ENCODE measurements around the gene AGBL2. TPM values are rescaled to one million over a fixed set of nuclear protein-coding genes. Genes with fewer than 3 reads are reported as not detected.
"Not testable (repeated sequence)": the region's sequence is repeated elsewhere in the genome, so short reads cannot be mapped to it uniquely, and the experiment has no call there.

Gene AGBL2, protein sequence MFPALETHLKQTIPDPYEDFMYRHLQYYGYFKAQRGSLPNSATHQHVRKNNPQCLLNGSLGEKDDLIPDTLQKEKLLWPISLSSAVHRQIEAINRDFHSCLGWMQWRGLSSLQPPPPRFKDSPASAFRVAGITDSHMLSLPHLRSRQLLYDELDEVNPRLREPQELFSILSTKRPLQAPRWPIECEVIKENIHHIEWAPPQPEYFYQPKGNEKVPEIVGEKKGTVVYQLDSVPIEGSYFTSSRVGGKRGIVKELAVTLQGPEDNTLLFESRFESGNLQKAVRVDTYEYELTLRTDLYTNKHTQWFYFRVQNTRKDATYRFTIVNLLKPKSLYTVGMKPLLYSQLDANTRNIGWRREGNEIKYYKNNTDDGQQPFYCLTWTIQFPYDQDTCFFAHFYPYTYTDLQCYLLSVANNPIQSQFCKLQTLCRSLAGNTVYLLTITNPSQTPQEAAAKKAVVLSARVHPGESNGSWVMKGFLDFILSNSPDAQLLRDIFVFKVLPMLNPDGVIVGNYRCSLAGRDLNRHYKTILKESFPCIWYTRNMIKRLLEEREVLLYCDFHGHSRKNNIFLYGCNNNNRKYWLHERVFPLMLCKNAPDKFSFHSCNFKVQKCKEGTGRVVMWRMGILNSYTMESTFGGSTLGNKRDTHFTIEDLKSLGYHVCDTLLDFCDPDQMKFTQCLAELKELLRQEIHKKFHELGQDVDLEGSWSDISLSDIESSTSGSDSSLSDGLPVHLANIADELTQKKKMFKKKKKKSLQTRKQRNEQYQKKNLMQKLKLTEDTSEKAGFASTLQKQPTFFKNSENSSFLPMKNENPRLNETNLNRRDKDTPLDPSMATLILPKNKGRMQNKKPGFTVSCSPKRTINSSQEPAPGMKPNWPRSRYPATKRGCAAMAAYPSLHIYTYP
- total RNA-seq: 3.5 TPM
- polyA plus RNA-seq: 1.6 TPM

GRCh38 chr11:47715082-47715669 is at the start of gene AGBL2:
TSS of gene AGBL2 (minus strand) at chr11:47715369. CDS start at chr11:47714650, 719 bp downstream.
- Histone ChIP-seq H3K36me3 (ENCODE audit: insufficient read depth) (peaks cover 2% of the 10 kb centered on the region), H3K27ac (ENCODE audit: low read depth) (peak within 1 kb of the TSS; percentile 18), H3K4me1 (ENCODE audit: insufficient read depth) (no peaks in the 10 kb centered on the region), H3K4me3 (ENCODE audit: low read depth, low read length) (peak within 1 kb of the TSS; percentile 56)
- WGBS: under 1% methylated on average over 35 of the region's 35 CpGs
- peak; percentile 37 for DNase-seq (ENCODE audit: extremely low spot score)

- not testable (repeated sequence) for DNase-seq (ENCODE audit: extremely low spot score); H3K36me3 ChIP-seq (ENCODE audit: insufficient read depth); H3K4me3 ChIP-seq (ENCODE audit: low read depth, low read length); H3K27ac ChIP-seq (ENCODE audit: low read depth); H3K4me1 ChIP-seq (ENCODE audit: insufficient read depth)
- 93% methylated on average over 11 of the region's 11 CpGs for WGBS
Measured at GRCh38 chr11:47759291-47759690, 44.1 kb upstream of the AGBL2 start.

- H3K4me3 ChIP-seq (ENCODE audit: low read depth, low read length): no peak overlapping the region
- no peak overlapping the region for H3K27ac ChIP-seq (ENCODE audit: low read depth)
- peaks cover 10% of the 10 kb centered on the region for H3K36me3 ChIP-seq (ENCODE audit: insufficient read depth)
- 96% methylated on average over 4 of the region's 4 CpGs for WGBS
- no peaks in the 10 kb centered on the region for H3K4me1 ChIP-seq (ENCODE audit: insufficient read depth)
- no peak for DNase-seq (ENCODE audit: extremely low spot score)
Measured at GRCh38 chr11:47756208-47756607, 41.0 kb upstream of the AGBL2 start.

DNA sequence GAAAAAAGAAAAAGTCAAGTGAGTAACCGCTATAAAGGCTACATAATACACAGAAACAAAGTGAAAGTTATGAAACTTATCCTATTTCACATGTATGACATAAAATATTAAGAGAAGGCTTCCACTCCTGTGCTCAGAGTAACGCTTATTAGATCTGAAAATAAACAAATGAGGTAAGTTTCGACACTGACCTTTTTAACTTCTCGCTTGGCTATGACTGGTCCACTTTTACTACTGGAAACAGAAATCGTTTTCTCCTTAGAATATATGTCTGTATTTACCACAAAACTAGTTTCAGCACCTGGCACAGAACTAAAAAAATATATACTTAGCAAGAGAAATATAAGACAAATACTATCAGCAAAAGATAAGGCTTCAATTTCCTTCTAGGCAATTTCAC is 35.6 kb upstream of the AGBL2 start:
- peaks cover 13% of the 10 kb centered on the region for H3K36me3 ChIP-seq (ENCODE audit: insufficient read depth)
- DNase-seq (ENCODE audit: extremely low spot score): no peak
- 88% methylated on average over 5 of the region's 5 CpGs for WGBS
- no peak overlapping the region for H3K4me3 ChIP-seq (ENCODE audit: low read depth, low read length)
- H3K4me1 ChIP-seq (ENCODE audit: insufficient read depth): no peaks in the 10 kb centered on the region
- no peak overlapping the region for H3K27ac ChIP-seq (ENCODE audit: low read depth)

GRCh38 chr11:47742494-47742893 is 27.3 kb upstream of the AGBL2 start:
- H3K4me3 ChIP-seq (ENCODE audit: low read depth, low read length); H3K36me3 ChIP-seq (ENCODE audit: insufficient read depth); DNase-seq (ENCODE audit: extremely low spot score); H3K27ac ChIP-seq (ENCODE audit: low read depth); H3K4me1 ChIP-seq (ENCODE audit: insufficient read depth): not testable (repeated sequence)
- 90% methylated on average over 7 of the region's 7 CpGs for WGBS

DNA sequence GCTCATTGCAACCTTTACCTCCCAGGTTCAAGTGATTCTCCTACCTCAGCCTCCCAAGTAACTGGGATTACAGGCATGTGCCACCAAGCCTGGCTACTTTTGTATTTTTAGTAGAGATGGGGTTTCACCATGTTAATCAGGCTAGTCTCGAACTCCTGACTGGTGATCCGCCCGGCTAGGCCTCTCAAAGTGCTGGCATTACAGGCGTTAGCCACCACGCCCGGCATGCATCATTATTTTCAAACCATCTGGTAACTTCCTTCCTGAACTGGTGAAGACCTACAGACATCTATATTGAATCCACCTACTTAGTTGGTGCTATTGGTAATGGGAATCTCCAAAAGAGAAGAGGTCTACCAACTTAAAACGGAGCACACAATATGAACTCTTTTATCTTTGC is 22.6 kb upstream of the AGBL2 start:
- not testable (repeated sequence) for H3K4me3 ChIP-seq (ENCODE audit: low read depth, low read length); DNase-seq (ENCODE audit: extremely low spot score); H3K27ac ChIP-seq (ENCODE audit: low read depth); H3K36me3 ChIP-seq (ENCODE audit: insufficient read depth); H3K4me1 ChIP-seq (ENCODE audit: insufficient read depth)
- 89% methylated on average over 7 of the region's 7 CpGs for WGBS

- no peak for DNase-seq (ENCODE audit: extremely low spot score)
- Histone ChIP-seq H3K27ac (ENCODE audit: low read depth) (no peak overlapping the region), H3K36me3 (ENCODE audit: insufficient read depth) (peaks cover 6% of the 10 kb centered on the region), H3K4me3 (ENCODE audit: low read depth, low read length) (no peak overlapping the region), H3K4me1 (ENCODE audit: insufficient read depth) (no peaks in the 10 kb centered on the region)
- WGBS: 78% methylated on average over 10 of the region's 10 CpGs
Measured at GRCh38 chr11:47732271-47732670, 17.1 kb upstream of the AGBL2 start.

DNA sequence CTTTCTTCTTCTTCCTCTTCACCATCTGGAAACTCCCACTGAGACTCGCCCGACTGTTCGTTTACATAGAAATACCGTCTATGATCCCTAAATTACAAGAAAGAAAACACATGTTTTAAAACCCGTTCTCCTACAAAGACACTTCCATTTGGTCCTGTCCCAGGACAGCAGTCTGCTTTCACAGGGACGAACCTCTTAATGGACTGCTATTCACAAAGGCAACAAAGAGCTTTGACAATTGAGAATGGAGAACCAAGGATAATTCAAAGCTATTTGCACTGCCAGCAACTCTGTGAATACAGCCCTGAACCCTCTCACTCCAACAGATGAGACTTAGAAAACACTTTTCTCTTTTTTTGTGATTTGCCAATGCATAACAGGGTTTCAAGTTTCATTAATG is 16.3 kb upstream of the AGBL2 start:
- peaks cover 6% of the 10 kb centered on the region for H3K36me3 ChIP-seq (ENCODE audit: insufficient read depth)
- DNase-seq (ENCODE audit: extremely low spot score): no peak
- 39% methylated on average over 6 of the region's 6 CpGs for WGBS

DNA sequence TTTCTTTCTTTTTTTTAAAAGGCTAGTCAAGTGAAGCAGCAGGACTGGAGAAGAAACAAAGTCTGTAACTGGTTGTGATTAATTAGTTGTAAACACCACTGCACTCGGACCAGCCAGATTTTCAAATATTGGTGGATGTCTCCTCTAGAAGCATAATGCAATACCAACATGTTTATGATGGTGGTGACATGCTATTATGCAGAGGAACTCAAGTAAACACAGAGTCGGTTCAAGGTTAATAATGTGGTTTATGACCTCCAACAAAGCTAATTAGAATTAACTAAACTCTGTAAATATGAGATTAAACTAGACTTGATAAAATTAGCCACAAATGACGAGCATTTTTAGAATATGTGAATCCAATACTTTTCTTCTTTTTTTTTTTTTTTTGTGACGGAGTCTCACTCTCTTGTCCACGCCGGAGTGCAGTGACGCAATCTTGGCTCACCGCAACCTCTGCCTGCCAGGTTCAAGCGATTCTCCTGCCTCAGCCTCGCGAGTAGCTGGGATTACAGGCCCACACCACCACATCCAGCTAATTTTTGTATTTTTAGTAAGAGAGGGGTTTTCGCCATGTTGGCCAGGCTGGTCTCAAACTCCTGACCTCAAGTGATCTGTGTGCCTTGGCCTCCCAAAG is 11.8 kb upstream of the AGBL2 start:
- no peak overlapping the region for H3K4me3 ChIP-seq (ENCODE audit: low read depth, low read length)
- H3K27ac ChIP-seq (ENCODE audit: low read depth): no peak overlapping the region
- H3K36me3 ChIP-seq (ENCODE audit: insufficient read depth): peaks cover 12% of the 10 kb centered on the region
- DNase-seq (ENCODE audit: extremely low spot score): no peak
- WGBS: 86% methylated on average over 12 of the region's 12 CpGs
- no peaks in the 10 kb centered on the region for H3K4me1 ChIP-seq (ENCODE audit: insufficient read depth)

More for the DNA sequence above, 16.3 kb upstream of the AGBL2 start:
- Histone ChIP-seq H3K4me1 (ENCODE audit: insufficient read depth) (no peaks in the 10 kb centered on the region), H3K4me3 (ENCODE audit: low read depth, low read length) (no peak overlapping the region), H3K27ac (ENCODE audit: low read depth) (no peak overlapping the region)

DNA sequence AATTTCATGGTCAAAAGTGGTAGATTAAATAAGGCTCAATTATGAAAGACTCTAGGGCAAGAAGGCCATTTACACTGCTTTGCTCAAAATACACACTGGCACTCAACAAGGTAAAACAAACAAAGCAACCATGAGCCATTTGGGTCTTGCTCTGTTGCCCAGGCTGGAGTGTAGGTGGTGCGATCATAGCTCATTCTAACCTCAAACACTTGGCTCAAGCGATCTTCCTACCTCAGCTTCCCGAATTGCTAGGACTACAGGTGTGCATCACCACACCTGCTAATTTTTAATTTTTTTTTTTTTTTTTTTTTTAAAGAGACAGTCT is 10.9 kb upstream of the AGBL2 start:
- Histone ChIP-seq H3K4me1 (ENCODE audit: insufficient read depth) (no peaks in the 10 kb centered on the region), H3K4me3 (ENCODE audit: low read depth, low read length) (no peak overlapping the region), H3K27ac (ENCODE audit: low read depth) (no peak overlapping the region), H3K36me3 (ENCODE audit: insufficient read depth) (peaks cover 6% of the 10 kb centered on the region)
- no peak for DNase-seq (ENCODE audit: extremely low spot score)
- WGBS: 95% methylated on average over 3 of the region's 3 CpGs

DNA sequence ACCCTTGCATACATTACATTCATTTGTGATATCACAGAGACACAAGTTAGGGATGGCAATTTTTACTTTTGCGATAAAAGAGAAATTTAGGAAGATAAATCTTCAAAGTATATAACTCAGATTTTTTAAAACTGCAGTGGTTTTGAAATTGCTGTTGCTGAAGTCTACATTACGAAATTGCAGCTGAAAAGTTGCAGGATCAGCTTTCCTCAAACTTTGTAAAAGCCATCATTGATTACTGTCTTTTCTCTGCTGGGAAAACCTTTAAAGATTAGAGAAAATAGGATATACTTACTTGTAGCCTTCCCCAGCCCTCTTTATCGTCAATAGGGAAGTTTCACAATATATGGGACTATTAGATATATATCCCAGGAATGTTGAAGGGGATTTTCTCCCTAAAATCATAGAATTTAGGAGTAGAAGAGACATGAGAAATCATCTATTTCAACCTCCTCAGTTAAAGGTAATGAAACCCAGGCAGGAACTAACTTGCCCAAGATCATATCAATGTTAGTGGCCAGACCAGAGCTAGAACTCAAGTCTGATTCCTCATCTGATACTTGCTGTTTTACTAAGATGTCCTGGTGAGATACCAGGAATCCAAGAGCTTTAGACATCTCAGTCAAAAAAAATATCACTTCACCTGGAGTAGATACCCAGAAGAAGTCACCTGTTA is 10.4 kb upstream of the AGBL2 start:
- Histone ChIP-seq H3K4me3 (ENCODE audit: low read depth, low read length) (no peak overlapping the region), H3K36me3 (ENCODE audit: insufficient read depth) (peaks cover 6% of the 10 kb centered on the region), H3K4me1 (ENCODE audit: insufficient read depth) (no peaks in the 10 kb centered on the region), H3K27ac (ENCODE audit: low read depth) (no peak overlapping the region)
- no peak for DNase-seq (ENCODE audit: extremely low spot score)
- 88% methylated on average over 3 of the region's 3 CpGs for WGBS

GRCh38 chr11:47724041-47724729 is 9.0 kb upstream of the AGBL2 start:
- H3K36me3 ChIP-seq (ENCODE audit: insufficient read depth): peaks cover 8% of the 10 kb centered on the region

More at GRCh38 chr11:47724041-47724729, 9.0 kb upstream of the AGBL2 start:
- no peak overlapping the region for H3K27ac ChIP-seq (ENCODE audit: low read depth)
- no peaks in the 10 kb centered on the region for H3K4me1 ChIP-seq (ENCODE audit: insufficient read depth)
- DNase-seq (ENCODE audit: extremely low spot score): no peak
- H3K4me3 ChIP-seq (ENCODE audit: low read depth, low read length): no peak overlapping the region
- whole genome bisulfite sequencing: 55% methylated on average over 6 of the region's 6 CpGs
